HCT116 (cell line): ENCODE data around the gene HAX1.
A peak's percentile ranks its signal among the peaks of the same experiment; 100 is the strongest.

Experiments
- ATF3 ChIP-seq: IDR thresholded peaks from 2 replicates; pipeline ENCODE4 v1.6.1; 2012
- CTCF ChIP-seq, 3 experiments: fragments of 200-600 bp in 1 of 3; sonication (generic) in 1 of 3; IDR thresholded peaks in 2 of 3; conservative IDR thresholded peaks in 1 of 3; 2 replicates each; pipeline ENCODE4 v1.5.1; 2012 to 2017; ENCODE audit warnings: low read depth in 2 of 3, low read length in 2 of 3, antibody characterized with exemption in 1 of 3, borderline replicate concordance in 1 of 3, control low read depth in 1 of 3, mild to moderate bottlenecking in 1 of 3, mixed read lengths in 1 of 3, mixed run types in 1 of 3, moderate library complexity in 1 of 3; ENCODE audit not compliant: insufficient read depth in 1 of 3
- EZH2 ChIP-seq: fragments of 200-600 bp; sonication (generic); IDR thresholded peaks from 2 replicates; pipeline ENCODE4 v1.6.1; 2017; ENCODE audit warnings: antibody characterized with exemption, mixed run types
- YY1 ChIP-seq: IDR thresholded peaks from 2 replicates; pipeline ENCODE4 v1.6.1; 2011; ENCODE audit warnings: low read length, low read depth, moderate library complexity, mild to moderate bottlenecking; ENCODE audit not compliant: insufficient replicate concordance; ENCODE audit errors: extremely low read depth

DNA sequence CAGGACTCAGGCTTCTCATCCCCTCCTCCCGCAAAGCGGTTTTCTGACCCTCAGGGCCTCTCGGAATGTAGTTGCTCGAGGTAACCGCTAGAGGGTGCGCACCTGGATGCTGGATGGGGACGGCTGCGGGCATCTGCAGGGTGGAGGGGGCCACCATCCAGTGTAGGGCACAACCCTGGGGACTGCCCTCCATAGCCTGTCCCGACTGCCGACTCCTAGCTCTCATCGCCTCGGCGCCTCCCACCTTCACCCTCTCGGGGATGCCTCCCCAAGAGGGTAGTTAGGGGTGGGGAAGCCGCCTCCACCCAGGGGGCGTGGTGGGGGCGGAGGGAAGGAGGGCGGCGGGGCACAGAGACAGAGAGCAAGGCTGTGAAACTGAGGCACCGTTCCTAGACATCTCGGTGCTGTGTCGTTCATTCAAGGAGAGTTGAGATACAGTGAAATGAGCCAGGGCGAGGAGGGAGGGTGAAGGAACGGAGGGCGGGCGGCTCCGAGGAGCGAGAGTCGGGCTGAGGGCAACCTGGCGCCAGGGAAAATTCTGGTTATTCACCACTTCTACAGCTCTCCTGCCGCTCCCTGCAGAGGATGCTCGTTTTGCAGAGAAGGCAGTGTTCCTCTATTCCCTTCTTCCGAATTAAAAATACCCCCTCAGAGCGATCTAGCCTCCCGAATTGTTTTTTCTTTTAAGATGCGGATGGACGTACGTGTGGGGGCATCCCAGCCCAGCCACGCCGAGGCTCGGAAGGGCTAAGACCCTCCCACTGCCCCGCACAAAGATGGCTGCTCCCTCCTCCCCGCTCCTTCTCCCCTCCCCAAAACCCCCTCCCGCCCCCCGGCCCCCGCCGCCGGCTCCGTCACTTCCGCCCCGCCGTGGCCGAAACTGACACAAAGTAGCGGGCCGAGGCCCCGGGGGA, 52.5 kb downstream of the HAX1 start, which contains the start of gene ATP8B2:
- peak; percentile 91 for TF ChIP-seq YY1
- no peak for TF ChIP-seq EZH2
- peak; percentile 75 to 94 (median 93) for TF ChIP-seq CTCF (IDR thresholded peaks at IDR 0.05 in 2 of 3, conservative IDR thresholded peaks at IDR 0.05 in 1 of 3; ENCODE audit: borderline replicate concordance in 1 of 3, insufficient read depth in 1 of 3, low read depth in 2 of 3, low read length in 2 of 3)
- no peak for TF ChIP-seq ATF3
